Measurements from ENCODE around the gene CCDC187. TPM values are rescaled to one million over a fixed set of nuclear protein-coding genes. Genes with fewer than 3 reads are reported as not detected.

The CCDC187 gene
- total RNA-seq, 1 experiment from 2014 or later: not detected

DNA sequence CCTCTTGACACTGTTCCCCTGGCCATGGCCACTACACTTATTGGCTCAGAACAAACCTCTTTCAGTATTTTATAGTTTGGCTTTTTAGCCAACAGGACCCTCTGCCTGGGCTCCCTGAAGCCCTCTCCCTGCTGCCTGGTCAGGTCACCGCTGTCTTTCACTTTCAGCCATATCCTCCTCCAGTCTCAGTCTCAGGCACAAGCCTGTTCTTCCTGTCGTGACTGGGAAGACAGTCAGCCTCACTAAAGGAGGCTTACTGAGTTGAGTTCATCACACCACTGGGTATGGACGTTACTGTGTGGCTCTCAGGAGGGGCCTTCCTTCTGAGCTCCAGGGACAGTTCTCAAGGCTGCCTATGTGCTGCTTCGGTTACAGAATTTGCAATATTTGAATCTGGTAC, 60.3 kb downstream of the CCDC187 start:
- H3K27me3 ChIP-seq (replicated peaks; ENCODE audit: insufficient read depth, low read depth, low read length, poor library complexity): no peaks in the 10 kb centered on the region
- POLR2A ChIA-PET (ENCODE audit: low non-redundant PET): no interaction called here
- peaks cover 12% of the 10 kb centered on the region for H3K4me1 ChIP-seq (ENCODE audit: insufficient read depth, low read length, poor library complexity, severe bottlenecking)

DNA sequence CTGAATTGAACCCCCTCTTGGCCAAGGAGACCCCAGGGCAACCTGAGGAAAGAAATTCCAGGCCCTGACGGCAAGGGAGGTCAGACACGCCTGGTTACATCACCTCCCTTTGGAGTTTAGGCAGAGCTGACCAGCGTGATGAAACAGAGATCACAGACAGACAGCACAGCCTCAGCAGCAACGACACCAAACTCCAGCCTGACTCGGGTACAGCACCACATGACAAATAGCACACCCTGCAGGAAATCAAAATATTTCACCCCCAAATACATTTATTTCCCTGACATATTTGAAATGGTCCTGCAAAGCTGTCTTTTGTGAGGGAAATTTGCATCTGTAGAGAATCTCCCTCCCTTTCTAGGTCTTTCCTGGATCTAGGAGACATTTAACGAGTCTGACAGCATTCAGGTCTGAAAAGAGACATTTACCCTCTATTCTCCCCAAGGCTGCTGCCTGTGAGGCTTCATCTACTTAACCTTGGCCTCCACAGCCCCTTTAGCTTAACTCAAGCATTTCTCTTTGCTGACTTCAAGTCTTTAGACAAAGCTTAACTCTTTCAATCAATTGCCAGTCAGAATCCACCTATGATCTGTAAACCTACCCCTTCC, 60.9 kb downstream of the CCDC187 start:
- no peaks in the 10 kb centered on the region for H3K9me3 ChIP-seq (ENCODE audit: low read depth, low read length, poor library complexity, severe bottlenecking)
- intact Hi-C loops (cut with micrococcal nuclease; ENCODE audit: unreplicated experiment): no loop called here
- no peaks in the 10 kb centered on the region for H3K27me3 ChIP-seq (replicated peaks; ENCODE audit: insufficient read depth, low read depth, low read length, poor library complexity)
- H3K4me3 ChIP-seq (ENCODE audit: low read depth, low read length, poor library complexity, severe bottlenecking): no peak overlapping the region
- no TSS peak for BruUV-seq (replicated peaks)
- ChIA-PET CTCF (interaction anchor here (0.6 kb wide), 1 partner anchor 243 kb away, joined by 3 read pairs; no protein-coding TSS in a partner anchor), POLR2A (ENCODE audit: low non-redundant PET) (no interaction called here)
- H3K36me3 ChIP-seq (ENCODE audit: insufficient read depth, low read length, poor library complexity, severe bottlenecking): no peaks in the 10 kb centered on the region
- TF ChIP-seq, protein P1, sequence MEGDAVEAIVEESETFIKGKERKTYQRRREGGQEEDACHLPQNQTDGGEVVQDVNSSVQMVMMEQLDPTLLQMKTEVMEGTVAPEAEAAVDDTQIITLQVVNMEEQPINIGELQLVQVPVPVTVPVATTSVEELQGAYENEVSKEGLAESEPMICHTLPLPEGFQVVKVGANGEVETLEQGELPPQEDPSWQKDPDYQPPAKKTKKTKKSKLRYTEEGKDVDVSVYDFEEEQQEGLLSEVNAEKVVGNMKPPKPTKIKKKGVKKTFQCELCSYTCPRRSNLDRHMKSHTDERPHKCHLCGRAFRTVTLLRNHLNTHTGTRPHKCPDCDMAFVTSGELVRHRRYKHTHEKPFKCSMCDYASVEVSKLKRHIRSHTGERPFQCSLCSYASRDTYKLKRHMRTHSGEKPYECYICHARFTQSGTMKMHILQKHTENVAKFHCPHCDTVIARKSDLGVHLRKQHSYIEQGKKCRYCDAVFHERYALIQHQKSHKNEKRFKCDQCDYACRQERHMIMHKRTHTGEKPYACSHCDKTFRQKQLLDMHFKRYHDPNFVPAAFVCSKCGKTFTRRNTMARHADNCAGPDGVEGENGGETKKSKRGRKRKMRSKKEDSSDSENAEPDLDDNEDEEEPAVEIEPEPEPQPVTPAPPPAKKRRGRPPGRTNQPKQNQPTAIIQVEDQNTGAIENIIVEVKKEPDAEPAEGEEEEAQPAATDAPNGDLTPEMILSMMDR (conservative IDR thresholded peaks at IDR 0.05; ENCODE audit: low read depth, low read length): peak; percentile 28; the same call in 1 of the 2 replicates
- no peak for TF ChIP-seq EZH2 (IDR thresholded peaks at IDR 0.05; ENCODE audit: borderline replicate concordance, low read depth, low read length, poor library complexity, severe bottlenecking)
- no peak overlapping the region for H3K27ac ChIP-seq (ENCODE audit: low read depth, low read length, poor library complexity, severe bottlenecking)
- no peak for DNase-seq (ENCODE audit: low spot score)
- H3K4me1 ChIP-seq (ENCODE audit: insufficient read depth, low read length, poor library complexity, severe bottlenecking): peaks cover 12% of the 10 kb centered on the region

More for the DNA sequence above, 60.3 kb downstream of the CCDC187 start:
- intact Hi-C loops (cut with micrococcal nuclease; ENCODE audit: unreplicated experiment): no loop called here
- no TSS peak for BruUV-seq (replicated peaks)
- no peaks in the 10 kb centered on the region for H3K36me3 ChIP-seq (ENCODE audit: insufficient read depth, low read length, poor library complexity, severe bottlenecking)
- TF ChIP-seq, protein P1 (conservative IDR thresholded peaks at IDR 0.05; ENCODE audit: low read depth, low read length): no peak
- no peak for TF ChIP-seq EZH2 (IDR thresholded peaks at IDR 0.05; ENCODE audit: borderline replicate concordance, low read depth, low read length, poor library complexity, severe bottlenecking)
- CTCF ChIA-PET: interaction anchor here (0.6 kb wide), 1 partner anchor 244 kb away, joined by 3 read pairs; no protein-coding TSS in a partner anchor
- no peaks in the 10 kb centered on the region for H3K9me3 ChIP-seq (ENCODE audit: low read depth, low read length, poor library complexity, severe bottlenecking)
- no peak overlapping the region for H3K4me3 ChIP-seq (ENCODE audit: low read depth, low read length, poor library complexity, severe bottlenecking)
- H3K27ac ChIP-seq (ENCODE audit: low read depth, low read length, poor library complexity, severe bottlenecking): no peak overlapping the region
- no peak for DNase-seq (ENCODE audit: low spot score)

DNA sequence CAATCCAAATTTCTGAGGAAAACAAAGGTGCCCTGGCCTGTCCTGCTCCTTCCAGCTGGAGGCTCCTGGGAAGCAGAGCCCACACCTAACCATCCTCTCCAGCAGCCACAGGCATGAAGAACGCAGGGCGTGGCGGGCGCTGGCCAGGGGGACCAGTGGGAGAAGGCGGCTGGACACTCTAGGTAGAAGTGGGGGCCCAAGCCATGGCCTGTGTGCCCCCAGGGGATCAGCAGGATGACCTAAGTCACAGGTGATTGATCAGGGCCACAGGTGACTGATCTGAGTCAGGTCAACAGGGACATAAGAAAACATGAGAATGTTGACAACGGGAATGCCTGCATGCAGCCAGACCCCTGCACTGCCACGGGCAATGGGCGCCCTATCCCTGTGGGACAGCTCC, 61.6 kb downstream of the CCDC187 start:
- POLR2A ChIA-PET (ENCODE audit: low non-redundant PET): no interaction called here
- peaks cover 12% of the 10 kb centered on the region for H3K4me1 ChIP-seq (ENCODE audit: insufficient read depth, low read length, poor library complexity, severe bottlenecking)

More for the DNA sequence above, 61.6 kb downstream of the CCDC187 start:
- Histone ChIP-seq H3K4me3 (ENCODE audit: low read depth, low read length, poor library complexity, severe bottlenecking) (no peak overlapping the region), H3K9me3 (ENCODE audit: low read depth, low read length, poor library complexity, severe bottlenecking) (no peaks in the 10 kb centered on the region), H3K27ac (ENCODE audit: low read depth, low read length, poor library complexity, severe bottlenecking) (no peak overlapping the region), H3K36me3 (ENCODE audit: insufficient read depth, low read length, poor library complexity, severe bottlenecking) (peaks cover 1% of the 10 kb centered on the region), H3K27me3 (replicated peaks; ENCODE audit: insufficient read depth, low read depth, low read length, poor library complexity) (no peaks in the 10 kb centered on the region)
- no peak for DNase-seq (ENCODE audit: low spot score)
- TF ChIP-seq, protein P1 (conservative IDR thresholded peaks at IDR 0.05; ENCODE audit: low read depth, low read length): no peak
- TF ChIP-seq EZH2 (IDR thresholded peaks at IDR 0.05; ENCODE audit: borderline replicate concordance, low read depth, low read length, poor library complexity, severe bottlenecking): no peak
- intact Hi-C loops (cut with micrococcal nuclease; ENCODE audit: unreplicated experiment): no loop called here
- CTCF ChIA-PET: no interaction called here
- BruUV-seq (replicated peaks): no TSS peak
